Liver (tissue), 9 donors: Measurements from ENCODE around the gene CDKL1. TPM values are rescaled to one million over a fixed set of nuclear protein-coding genes. Genes with fewer than 3 reads are reported as not detected.
"Not testable (repeated sequence)": the region's sequence is repeated elsewhere in the genome, so short reads cannot be mapped to it uniquely, and the experiment has no call there.

Experiments used
- DNase-seq: peaks from one replicate; pipeline ENCODE4 v3.0.0-alpha.2; 2017; ENCODE audit warnings: low spot score
- H3K27ac ChIP-seq, 2 donors: one replicate each; pipeline ENCODE4 v1.7.0; 2013; ENCODE audit warnings: inconsistent platforms in 2 of 2, low read length in 2 of 2, control low read depth in 1 of 2, low read depth in 1 of 2, mild to moderate bottlenecking in 1 of 2
- H3K27me3 ChIP-seq, 4 donors: one replicate each; pipeline versions ENCODE4 v1.6.1 to v1.7.0; 2013; ENCODE audit warnings: low read length in 3 of 4, inconsistent platforms in 1 of 4, mild to moderate bottlenecking in 1 of 4, moderate library complexity in 1 of 4; ENCODE audit not compliant: control insufficient read depth in 4 of 4, insufficient read depth in 4 of 4
- H3K36me3 ChIP-seq, 4 donors: one replicate each; pipeline versions ENCODE4 v1.6.1 to v1.7.0; 2013; ENCODE audit warnings: low read length in 3 of 4, mild to moderate bottlenecking in 3 of 4, low read depth in 1 of 4, moderate library complexity in 1 of 4; ENCODE audit not compliant: control insufficient read depth in 4 of 4, insufficient read depth in 3 of 4
- H3K4me1 ChIP-seq, 4 donors: one replicate each; pipeline versions ENCODE4 v1.6.1 to v1.7.0; 2013; ENCODE audit warnings: low read length in 3 of 4, mild to moderate bottlenecking in 3 of 4, moderate library complexity in 1 of 4; ENCODE audit not compliant: control insufficient read depth in 4 of 4, insufficient read depth in 4 of 4
- H3K4me3 ChIP-seq, 3 donors: one replicate each; pipeline versions ENCODE4 v1.6.1 to v1.7.0; 2013; ENCODE audit warnings: low read length in 3 of 3, control low read depth in 1 of 3, low read depth in 1 of 3, mild to moderate bottlenecking in 1 of 3
- H3K9ac ChIP-seq, 2 donors: one replicate each; pipeline ENCODE4 v1.7.0; 2013; ENCODE audit warnings: low read length in 2 of 2, mild to moderate bottlenecking in 2 of 2, moderate library complexity in 2 of 2, control low read depth in 1 of 2, low read depth in 1 of 2
- H3K9me3 ChIP-seq, 4 donors: one replicate each; pipeline versions ENCODE4 v1.6.1 to v1.7.0; 2013; ENCODE audit warnings: low read length in 3 of 4; ENCODE audit not compliant: control insufficient read depth in 4 of 4
- FOXA2 ChIP-seq: IDR thresholded peaks from 2 replicates; pipeline ENCODE4 v1.6.1; 2016; ENCODE audit warnings: antibody characterized with exemption
- HNF4A ChIP-seq, 2 donors: conservative IDR thresholded peaks; 2 replicates each; pipeline ENCODE4 v1.6.1; 2016; ENCODE audit warnings: antibody characterized with exemption in 2 of 2, mild to moderate bottlenecking in 2 of 2
- HNF4G ChIP-seq: IDR thresholded peaks from 2 replicates; pipeline ENCODE4 v1.6.1; 2016; ENCODE audit warnings: antibody characterized with exemption
- JUND ChIP-seq, 2 donors: IDR thresholded peaks; 2 replicates each; pipeline ENCODE4 v1.6.1; 2016; ENCODE audit warnings: antibody characterized with exemption in 2 of 2
- REST ChIP-seq: IDR thresholded peaks from 2 replicates; pipeline ENCODE4 v1.6.1; 2016; ENCODE audit warnings: antibody characterized with exemption, mild to moderate bottlenecking
- RXRA ChIP-seq, 2 donors: IDR thresholded peaks; 2 replicates each; pipeline ENCODE4 v1.6.1; 2017 to 2018; ENCODE audit warnings: antibody characterized with exemption in 2 of 2, mild to moderate bottlenecking in 1 of 2
- SP1 ChIP-seq: IDR thresholded peaks from 2 replicates; pipeline ENCODE4 v1.6.1; 2018; ENCODE audit warnings: antibody characterized with exemption, mild to moderate bottlenecking
- YY1 ChIP-seq: IDR thresholded peaks from 2 replicates; pipeline ENCODE4 v1.6.1; 2016; ENCODE audit warnings: antibody characterized with exemption, mild to moderate bottlenecking
- WGBS: extraction: QIAGEN DNeasy Blood & Tissue Kit; methylation state at CpG from one replicate; pipeline ENCODE4 v1.1.7; 2013; 5-methylcytosine and 5-hydroxymethylcytosine counted together
- polyA plus RNA-seq, 2 donors: library from polyadenylated mRNA; stranded (reverse) in 1 of 2; unstranded in 1 of 2; fragments of 200-250 nt in 1 of 2; fragments of >200 nt in 1 of 2; fragmentation: Nextera tagmentation in 1 of 2; extraction: Ambion mirVana in 1 of 2; gene quantifications; one replicate each; pipeline versions ENCODE4 v1.2.1 to v1.2.3, GENCODE V29; 2013 to 2015
- total RNA-seq, 2 donors: library from RNA; depleted of rRNA; stranded (reverse); fragments of >200 nt; gene quantifications; one replicate each; pipeline ENCODE4 v1.2.3, GENCODE V29; 2014
- TF ChIP-seq, protein P1 (sequence below): fragments of 150-350 bp; IDR thresholded peaks from 2 replicates; pipeline ENCODE4 v1.5.1; 2017; ENCODE audit warnings: improper control_type of control experiment, low read depth, low read length; ENCODE audit not compliant: missing input control
- donor health status: healthy.
- donor health status: healthy.
- donor health status: healthy.
- donor health status: healthy.
- donor health status: healthy.

CDKL1 gene
- total and polyA plus RNA-seq, 4 donors, result 1.1 to 6.8 (median 2.1) TPM

DNA sequence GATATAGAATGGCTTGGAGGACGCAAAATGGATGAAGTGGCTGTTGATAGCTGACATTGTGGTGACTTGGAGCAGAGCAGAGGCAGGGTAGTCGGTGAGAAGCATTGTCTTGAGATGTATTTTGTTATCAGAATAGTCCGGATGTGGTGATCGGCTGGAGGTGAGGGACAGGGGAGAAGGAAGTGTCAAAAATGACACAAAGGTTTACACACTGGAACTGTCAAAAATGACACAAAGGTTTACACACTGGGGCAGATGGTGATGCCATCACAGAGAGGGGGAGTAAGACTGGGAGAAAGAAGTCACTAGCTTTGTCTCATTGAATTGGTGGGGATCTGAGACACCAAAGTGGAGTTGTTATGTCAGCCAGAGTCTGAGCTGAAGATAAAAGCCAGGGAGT is 30.1 kb downstream of the CDKL1 start:
- 88% methylated on average over 4 of the region's 4 CpGs for WGBS
- DNase-seq, result no peak
- H3K27me3 ChIP-seq, result no peaks in the 10 kb centered on the region
- H3K4me1 ChIP-seq, result peaks cover 4 to 31% (median 19%) of the 10 kb centered on the region in 4 donors
- H3K36me3 ChIP-seq, result no peaks in the 10 kb centered on the region
- no peak for TF ChIP-seq FOXA2
- TF ChIP-seq, protein P1, sequence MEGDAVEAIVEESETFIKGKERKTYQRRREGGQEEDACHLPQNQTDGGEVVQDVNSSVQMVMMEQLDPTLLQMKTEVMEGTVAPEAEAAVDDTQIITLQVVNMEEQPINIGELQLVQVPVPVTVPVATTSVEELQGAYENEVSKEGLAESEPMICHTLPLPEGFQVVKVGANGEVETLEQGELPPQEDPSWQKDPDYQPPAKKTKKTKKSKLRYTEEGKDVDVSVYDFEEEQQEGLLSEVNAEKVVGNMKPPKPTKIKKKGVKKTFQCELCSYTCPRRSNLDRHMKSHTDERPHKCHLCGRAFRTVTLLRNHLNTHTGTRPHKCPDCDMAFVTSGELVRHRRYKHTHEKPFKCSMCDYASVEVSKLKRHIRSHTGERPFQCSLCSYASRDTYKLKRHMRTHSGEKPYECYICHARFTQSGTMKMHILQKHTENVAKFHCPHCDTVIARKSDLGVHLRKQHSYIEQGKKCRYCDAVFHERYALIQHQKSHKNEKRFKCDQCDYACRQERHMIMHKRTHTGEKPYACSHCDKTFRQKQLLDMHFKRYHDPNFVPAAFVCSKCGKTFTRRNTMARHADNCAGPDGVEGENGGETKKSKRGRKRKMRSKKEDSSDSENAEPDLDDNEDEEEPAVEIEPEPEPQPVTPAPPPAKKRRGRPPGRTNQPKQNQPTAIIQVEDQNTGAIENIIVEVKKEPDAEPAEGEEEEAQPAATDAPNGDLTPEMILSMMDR, result no peak
- no peaks in the 10 kb centered on the region for H3K9me3 ChIP-seq
- H3K27ac ChIP-seq, result no peak overlapping the region
- H3K9ac ChIP-seq, result no peak overlapping the region
- no peak overlapping the region for H3K4me3 ChIP-seq

- H3K9ac ChIP-seq, result no peak overlapping the region
- H3K4me3 ChIP-seq, result no peak overlapping the region
- H3K36me3 ChIP-seq, result no peaks in the 10 kb centered on the region
- H3K9me3 ChIP-seq, result no peaks in the 10 kb centered on the region
- 54% methylated on average over 3 of the region's 3 CpGs for WGBS
- DNase-seq, result no peak
- TF ChIP-seq HNF4A (conservative IDR thresholded peaks at IDR 0.05) (peak; percentile 55 to 59), RXRA (IDR thresholded peaks at IDR 0.05) (peak in 1 of 2 donors; percentile 29), REST (no peak)
- H3K27ac ChIP-seq, result no peak overlapping the region
- peaks cover 4 to 31% (median 19%) of the 10 kb centered on the region in 4 donors for H3K4me1 ChIP-seq
- no peaks in the 10 kb centered on the region for H3K27me3 ChIP-seq
These were observed 30.6 kb downstream of the CDKL1 start for GRCh38 chr14:50366115-50366514.

DNA sequence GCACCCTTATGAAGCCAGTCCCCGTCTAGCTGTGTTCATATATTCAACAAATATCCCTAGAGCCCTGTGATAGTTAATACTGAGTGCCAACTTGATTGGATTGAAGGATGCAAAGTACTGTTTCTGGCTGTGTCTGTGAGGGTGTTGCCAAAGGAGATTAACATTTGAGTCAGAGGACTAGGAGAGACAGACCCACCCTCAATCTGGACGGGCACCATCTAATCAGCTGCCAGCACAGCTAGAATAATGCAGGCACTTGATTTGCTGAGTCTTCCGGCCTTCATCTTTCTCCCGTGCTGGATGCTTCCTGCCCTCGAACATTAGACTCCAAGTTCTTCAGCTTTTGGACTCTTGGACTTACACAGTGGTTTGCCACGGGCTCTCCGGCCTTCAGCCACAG is 31.1 kb downstream of the CDKL1 start:
- H3K4me1 ChIP-seq, result peaks cover 4 to 31% (median 19%) of the 10 kb centered on the region in 4 donors
- WGBS, result 53% methylated on average over 7 of the region's 7 CpGs
- H3K27ac ChIP-seq, H3K9ac ChIP-seq, H3K4me3 ChIP-seq, H3K27me3 ChIP-seq, H3K9me3 ChIP-seq, H3K36me3 ChIP-seq, DNase-seq: not testable (repeated sequence)
- peak; percentile 18 to 64 for TF ChIP-seq HNF4A (conservative IDR thresholded peaks at IDR 0.05)

DNA sequence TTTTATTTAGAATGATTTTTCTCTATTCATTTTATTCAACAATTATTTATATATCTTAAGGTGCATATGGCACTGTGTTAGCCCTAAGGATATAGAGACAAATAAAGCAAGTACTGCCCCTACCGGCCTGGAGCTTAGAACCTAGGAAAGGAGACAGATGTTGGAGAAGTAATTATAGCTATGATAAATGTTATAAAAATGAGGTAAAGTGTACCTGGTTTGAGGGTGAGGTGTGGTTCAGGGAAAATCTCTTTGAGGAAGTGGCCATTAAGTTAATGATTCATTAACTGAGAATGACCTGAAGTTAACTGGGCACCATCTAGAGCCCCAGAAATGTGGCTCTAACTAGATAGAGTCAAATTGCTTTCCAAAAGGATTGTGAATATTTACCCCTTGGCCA is 31.9 kb downstream of the CDKL1 start:
- Histone ChIP-seq H3K9ac (no peak overlapping the region), H3K4me1 (peaks cover 4 to 33% (median 19%) of the 10 kb centered on the region in 4 donors), H3K27ac (no peak overlapping the region), H3K4me3 (no peak overlapping the region), H3K9me3 (no peaks in the 10 kb centered on the region), H3K36me3 (no peaks in the 10 kb centered on the region), H3K27me3 (no peaks in the 10 kb centered on the region)
- TF ChIP-seq RXRA (IDR thresholded peaks at IDR 0.05) (peak in 1 of 2 donors; percentile 26), YY1 (no peak), JUND (IDR thresholded peaks at IDR 0.05) (no peak), SP1 (peak; percentile 6), HNF4G (no peak)
- no peak for DNase-seq
- WGBS, result 49% methylated on average over 1 of the region's 1 CpG
